WERI-Rb-1 (cell line): ENCODE results near the gene NOCT.
A peak's percentile ranks its signal among the peaks of the same experiment; 100 is the strongest.

ENCODE experiments used
- DNase-seq: peaks from one replicate; pipeline ENCODE4 v3.0.0-alpha.2; 2020
- H3K27ac ChIP-seq: fragments of 250-450 bp; sonication (Bioruptor Pico); 2 replicates; pipeline ENCODE4 v1.5.1; 2020; ENCODE audit warnings: mild to moderate bottlenecking, moderate library complexity
- H3K27me3 ChIP-seq: fragments of 250-450 bp; sonication (Bioruptor Pico); 2 replicates; pipeline ENCODE4 v1.5.1; 2021; ENCODE audit warnings: mild to moderate bottlenecking, low read depth, moderate library complexity; ENCODE audit not compliant: insufficient read depth, severe bottlenecking
- H3K36me3 ChIP-seq: fragments of 250-450 bp; sonication (Bioruptor Pico); 2 replicates; pipeline ENCODE4 v1.5.1; 2020; ENCODE audit warnings: mild to moderate bottlenecking, moderate library complexity
- H3K4me3 ChIP-seq: 2 replicates; pipeline ENCODE4 v1.5.1; 2011; ENCODE audit warnings: low read depth, mild to moderate bottlenecking, control low read depth, low read length
- H3K9me3 ChIP-seq: fragments of 250-450 bp; sonication (Bioruptor Pico); 2 replicates; pipeline ENCODE4 v1.5.1; 2021; ENCODE audit warnings: mild to moderate bottlenecking, moderate library complexity; ENCODE audit not compliant: severe bottlenecking
- CTCF ChIP-seq: IDR thresholded peaks from 2 replicates; pipeline ENCODE4 v1.5.1; 2011; ENCODE audit warnings: low read depth, mild to moderate bottlenecking, control low read depth, inconsistent platforms, low read length

NOCT gene

GRCh38 chr4:139060591-139060990 is 45.0 kb downstream of the NOCT start:
- Histone ChIP-seq H3K36me3 (peaks cover 82% of the 10 kb centered on the region), H3K27me3 (no peaks in the 10 kb centered on the region), H3K9me3 (no peaks in the 10 kb centered on the region), H3K27ac (no peak overlapping the region), H3K4me3 (no peak overlapping the region)
- no peak for TF ChIP-seq CTCF
- no peak for DNase-seq

GRCh38 chr4:139076016-139076744 is 60.6 kb downstream of the NOCT start:
- Histone ChIP-seq H3K36me3 (peaks cover 31% of the 10 kb centered on the region), H3K27me3 (no peaks in the 10 kb centered on the region), H3K27ac (no peak overlapping the region), H3K9me3 (no peaks in the 10 kb centered on the region), H3K4me3 (no peak overlapping the region)
- TF ChIP-seq CTCF, result no peak
- DNase-seq, result no peak

GRCh38 chr4:139077567-139078355 is 62.2 kb downstream of the NOCT start:
- Histone ChIP-seq H3K9me3 (no peaks in the 10 kb centered on the region), H3K27me3 (no peaks in the 10 kb centered on the region), H3K4me3 (no peak overlapping the region), H3K36me3 (peaks cover 16% of the 10 kb centered on the region), H3K27ac (no peak overlapping the region)
- DNase-seq, result no peak
- TF ChIP-seq CTCF, result no peak

GRCh38 chr4:139078926-139079325 is 63.3 kb downstream of the NOCT start:
- no peaks in the 10 kb centered on the region for H3K9me3 ChIP-seq
- H3K36me3 ChIP-seq, result peaks cover 8% of the 10 kb centered on the region
- no peak overlapping the region for H3K27ac ChIP-seq
- no peak overlapping the region for H3K4me3 ChIP-seq
- DNase-seq, result no peak
- TF ChIP-seq CTCF, result no peak
- H3K27me3 ChIP-seq, result no peaks in the 10 kb centered on the region

- TF ChIP-seq CTCF, result no peak
- H3K27ac ChIP-seq, result peak overlapping the region; percentile 94
- H3K9me3 ChIP-seq, result no peaks in the 10 kb centered on the region
- H3K36me3 ChIP-seq, result peaks cover 5% of the 10 kb centered on the region
- H3K4me3 ChIP-seq, result peak overlapping the region; percentile 85
- DNase-seq, result peak; percentile 99
- H3K27me3 ChIP-seq, result no peaks in the 10 kb centered on the region
Observed at GRCh38 chr4:139082750-139083606, 67.4 kb downstream of the NOCT start.
